Measurements from ENCODE around the gene TKFC.

Gene TKFC

DNA sequence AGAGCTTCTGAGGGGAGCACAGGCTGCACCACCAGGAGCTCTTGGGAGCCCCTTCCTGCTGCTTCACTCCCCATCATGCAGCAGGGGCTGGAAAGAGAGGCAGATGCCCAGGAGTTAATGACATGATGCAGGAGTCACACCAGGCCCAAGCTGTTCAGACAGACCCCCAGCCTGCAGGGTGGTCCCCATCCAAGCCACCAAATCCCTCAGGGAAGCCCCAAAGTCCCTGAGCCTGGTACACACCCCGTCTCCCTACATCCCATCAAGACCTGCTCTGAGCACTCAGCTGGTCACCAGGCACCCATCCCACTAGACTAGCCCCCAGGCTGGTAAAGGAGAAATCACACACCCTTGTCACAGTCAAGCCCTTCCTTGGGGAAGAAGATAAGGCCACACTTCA, 17.3 kb downstream of the TKFC start:
- TF ChIP-seq TAF1 (IDR thresholded peaks at IDR 0.05; ENCODE audit: low read depth, low read length) (no peak), SPI1 (IDR thresholded peaks at IDR 0.05; ENCODE audit: low read depth, low read length) (no peak), POLR2A (IDR thresholded peaks at IDR 0.05; ENCODE audit: low read depth, low read length) (no peak), POU2F2 (IDR thresholded peaks at IDR 0.05; ENCODE audit: low read depth, low read length) (no peak), POLR2AphosphoS5 (IDR thresholded peaks at IDR 0.05; ENCODE audit: low read depth, low read length) (no peak), PAX5 (IDR thresholded peaks at IDR 0.05; ENCODE audit: insufficient read depth, low read length, severe bottlenecking) (no peak)
- DNase-seq (ENCODE audit: insufficient read length, low spot score) (no peak), FAIRE-seq (no peak)

DNA sequence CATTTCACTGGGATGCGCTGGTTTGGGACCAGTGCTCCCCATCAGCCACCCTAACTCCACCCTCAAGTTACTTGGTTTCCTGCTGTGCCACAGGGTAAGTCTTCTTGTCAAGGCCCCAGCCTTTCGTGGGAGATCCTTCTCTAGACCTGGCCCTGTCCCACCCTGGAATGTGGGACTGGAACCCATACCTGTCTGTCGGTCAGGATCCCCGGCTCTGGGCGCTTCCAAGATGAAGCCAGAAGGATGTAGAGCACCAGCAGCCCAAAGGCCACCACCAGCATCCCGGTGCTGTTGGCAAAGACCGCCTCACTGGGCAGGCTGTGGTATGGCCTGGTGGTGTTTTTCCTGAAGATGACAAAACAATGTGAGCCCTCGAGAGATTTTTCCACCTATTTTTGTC, 17.8 kb downstream of the TKFC start:
- FAIRE-seq = no peak
- no peak for DNase-seq (ENCODE audit: insufficient read length, low spot score)
- no peak for TF ChIP-seq POLR2A (IDR thresholded peaks at IDR 0.05; ENCODE audit: low read depth, low read length)
- no peak for TF ChIP-seq POLR2AphosphoS5 (IDR thresholded peaks at IDR 0.05; ENCODE audit: low read depth, low read length)
- no peak for TF ChIP-seq POU2F2 (IDR thresholded peaks at IDR 0.05; ENCODE audit: low read depth, low read length)
- no peak for TF ChIP-seq TAF1 (IDR thresholded peaks at IDR 0.05; ENCODE audit: low read depth, low read length)
- TF ChIP-seq SPI1 (IDR thresholded peaks at IDR 0.05; ENCODE audit: low read depth, low read length) = no peak
- TF ChIP-seq PAX5 (IDR thresholded peaks at IDR 0.05; ENCODE audit: insufficient read depth, low read length, severe bottlenecking) = no peak

DNA sequence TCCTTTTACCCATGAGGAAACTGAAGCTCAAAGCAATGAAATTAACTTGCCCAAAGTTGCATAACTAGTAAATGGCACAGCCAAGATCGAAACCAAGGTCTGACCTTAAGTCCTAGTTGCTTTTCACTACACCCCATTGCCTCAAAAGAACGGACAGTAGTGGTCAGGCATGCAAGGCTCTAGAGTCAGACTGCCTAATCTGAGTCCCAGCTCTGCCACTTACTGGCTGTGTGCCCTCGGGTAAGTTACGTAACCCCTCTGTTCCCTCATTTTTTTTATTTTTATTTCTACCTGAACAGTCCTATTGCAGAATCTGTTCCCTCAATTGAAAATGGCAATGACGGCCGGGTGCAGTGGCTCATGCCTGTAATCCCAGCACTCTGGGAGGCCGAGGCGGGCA, 19.0 kb downstream of the TKFC start:
- DNase-seq (ENCODE audit: insufficient read length, low spot score) (no peak), FAIRE-seq (no peak)
- TF ChIP-seq POU2F2 (IDR thresholded peaks at IDR 0.05; ENCODE audit: low read depth, low read length) (no peak), TAF1 (IDR thresholded peaks at IDR 0.05; ENCODE audit: low read depth, low read length) (no peak), PAX5 (IDR thresholded peaks at IDR 0.05; ENCODE audit: insufficient read depth, low read length, severe bottlenecking) (no peak), POLR2A (IDR thresholded peaks at IDR 0.05; ENCODE audit: low read depth, low read length) (no peak), POLR2AphosphoS5 (IDR thresholded peaks at IDR 0.05; ENCODE audit: low read depth, low read length) (no peak), SPI1 (IDR thresholded peaks at IDR 0.05; ENCODE audit: low read depth, low read length) (no peak)

DNA sequence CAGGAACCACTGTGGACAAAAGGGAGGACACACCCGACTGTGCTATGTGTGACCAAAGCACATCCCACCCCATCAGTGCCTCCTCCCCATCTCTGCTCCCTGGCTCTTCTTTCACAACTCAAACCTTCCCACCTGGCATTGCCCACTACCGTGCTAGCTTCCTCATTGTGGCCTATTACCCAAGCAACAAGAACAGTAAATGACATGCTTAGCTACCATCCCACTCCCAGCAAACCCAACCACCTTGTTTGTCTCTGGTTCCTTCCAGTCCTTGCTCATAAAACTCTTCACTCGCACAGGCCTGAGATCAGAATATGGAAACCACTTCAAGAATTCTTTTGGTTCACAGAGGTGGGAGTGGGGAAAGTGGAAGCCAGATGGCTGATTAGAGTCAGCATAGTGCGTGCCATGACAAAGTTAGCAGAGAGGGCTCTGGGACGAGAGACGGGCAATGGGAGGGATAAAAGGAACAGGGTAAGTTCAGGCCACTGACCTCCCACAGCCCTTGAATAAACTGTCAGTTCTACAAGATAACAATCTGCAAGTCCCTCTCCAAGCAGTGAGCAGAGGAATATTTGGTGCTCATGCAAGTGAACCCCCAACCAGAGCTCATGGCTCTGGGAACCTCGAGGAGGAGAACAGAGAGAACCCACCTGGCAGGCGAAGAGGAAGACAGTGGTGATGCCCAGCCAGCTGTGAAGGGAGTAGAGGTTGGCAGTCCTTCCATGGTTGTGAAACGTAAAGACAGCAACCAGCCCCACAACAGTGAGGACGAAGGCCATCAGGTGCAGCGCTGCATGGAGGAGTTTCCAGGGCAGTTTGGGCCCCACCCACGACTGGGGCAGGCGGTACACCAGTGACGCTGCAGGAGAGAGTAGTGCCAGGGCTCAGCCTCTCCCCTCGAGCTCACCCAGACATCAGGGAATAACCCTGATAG, 20.4 kb downstream of the TKFC start:
- FAIRE-seq = no peak

DNA sequence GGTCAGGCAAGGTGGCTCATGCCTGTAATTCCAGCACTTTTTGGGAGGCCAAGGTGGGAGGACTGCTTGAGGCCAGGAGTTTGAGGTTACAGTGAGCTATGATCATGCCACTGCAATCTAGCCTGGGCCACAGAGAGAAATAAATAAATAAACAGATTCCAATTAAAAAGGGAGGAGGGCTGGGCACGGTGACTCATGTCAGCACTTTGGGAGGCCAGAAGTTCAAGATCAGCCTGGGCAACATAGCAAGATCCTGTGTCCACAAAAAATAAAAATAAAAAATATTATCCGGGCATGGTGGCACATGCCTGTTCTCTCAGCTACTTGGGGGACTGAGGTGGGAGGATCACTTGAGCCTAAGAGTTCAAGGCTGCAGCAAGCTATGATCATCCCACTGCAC, 21.2 kb downstream of the TKFC start:
- DNase-seq (ENCODE audit: insufficient read length, low spot score) (no peak), FAIRE-seq (no peak)
- TF ChIP-seq TAF1 (IDR thresholded peaks at IDR 0.05; ENCODE audit: low read depth, low read length) = no peak
- TF ChIP-seq POLR2AphosphoS5 (IDR thresholded peaks at IDR 0.05; ENCODE audit: low read depth, low read length) = no peak

More for the DNA sequence above, 20.4 kb downstream of the TKFC start:
- TF ChIP-seq POLR2A (IDR thresholded peaks at IDR 0.05; ENCODE audit: low read depth, low read length) (no peak), POU2F2 (IDR thresholded peaks at IDR 0.05; ENCODE audit: low read depth, low read length) (no peak), PAX5 (IDR thresholded peaks at IDR 0.05; ENCODE audit: insufficient read depth, low read length, severe bottlenecking) (no peak), SPI1 (IDR thresholded peaks at IDR 0.05; ENCODE audit: low read depth, low read length) (no peak), POLR2AphosphoS5 (IDR thresholded peaks at IDR 0.05; ENCODE audit: low read depth, low read length) (no peak), TAF1 (IDR thresholded peaks at IDR 0.05; ENCODE audit: low read depth, low read length) (no peak)
- no peak for DNase-seq (ENCODE audit: insufficient read length, low spot score)

DNA sequence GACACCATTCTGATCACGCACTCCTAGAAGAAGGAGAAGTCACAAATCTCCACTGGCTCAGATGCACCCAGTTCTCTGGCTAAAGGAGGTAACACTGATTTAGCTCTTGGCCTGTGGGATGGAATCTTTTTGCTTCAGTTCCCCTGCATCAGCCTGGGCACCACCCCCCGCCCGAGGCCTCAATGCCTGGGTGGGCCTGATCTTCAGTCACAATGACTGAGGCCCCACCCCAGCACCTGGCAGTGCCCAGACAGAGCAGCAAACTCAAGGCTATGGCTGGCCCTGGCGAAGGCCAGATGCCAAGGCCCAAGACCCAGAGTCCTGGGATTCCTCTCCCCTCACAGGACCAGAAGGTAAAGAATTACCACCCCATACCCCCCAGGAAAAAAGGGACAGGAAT, 23.7 kb downstream of the TKFC start:
- DNase-seq (ENCODE audit: insufficient read length, low spot score) (no peak), FAIRE-seq (no peak)
- TF ChIP-seq POU2F2 (IDR thresholded peaks at IDR 0.05; ENCODE audit: low read depth, low read length) (no peak), POLR2A (IDR thresholded peaks at IDR 0.05; ENCODE audit: low read depth, low read length) (no peak), PAX5 (IDR thresholded peaks at IDR 0.05; ENCODE audit: insufficient read depth, low read length, severe bottlenecking) (no peak), POLR2AphosphoS5 (IDR thresholded peaks at IDR 0.05; ENCODE audit: low read depth, low read length) (no peak), SPI1 (IDR thresholded peaks at IDR 0.05; ENCODE audit: low read depth, low read length) (no peak), TAF1 (IDR thresholded peaks at IDR 0.05; ENCODE audit: low read depth, low read length) (no peak)

DNA sequence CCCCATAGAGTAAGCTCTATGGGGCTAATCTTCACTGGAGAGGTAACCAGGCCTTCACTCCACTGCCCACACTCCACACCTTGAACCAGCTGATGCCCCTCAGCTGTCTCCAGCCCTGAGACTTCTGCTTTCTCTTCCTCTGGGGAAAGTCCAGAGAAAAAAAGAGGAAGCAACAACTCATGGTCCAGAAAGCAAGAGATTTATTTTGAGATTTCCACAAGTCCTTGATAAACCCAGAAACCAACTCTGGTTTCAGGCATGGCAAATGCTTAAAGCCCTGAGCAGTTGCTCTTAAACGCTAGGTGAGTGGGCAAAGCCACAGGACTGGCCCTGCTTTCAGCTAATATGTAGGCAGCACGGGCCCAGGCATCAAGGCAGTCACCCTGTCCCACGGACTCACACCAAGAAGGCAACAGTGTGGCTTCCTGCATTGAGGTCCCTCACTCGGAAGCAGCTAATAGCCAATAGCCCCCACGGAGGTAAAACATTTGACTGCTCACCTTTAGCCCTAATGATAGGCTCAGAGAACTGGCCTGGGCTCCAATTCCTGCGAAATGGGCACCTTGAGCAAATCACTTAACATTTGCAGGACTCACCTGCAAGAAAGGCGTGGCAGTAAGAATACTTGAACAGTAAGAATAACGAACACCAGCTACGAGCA, 24.3 kb downstream of the TKFC start:
- FAIRE-seq = peak; percentile 59
- TF ChIP-seq POU2F2 (IDR thresholded peaks at IDR 0.05; ENCODE audit: low read depth, low read length) (no peak), SPI1 (IDR thresholded peaks at IDR 0.05; ENCODE audit: low read depth, low read length) (peak; percentile 94), POLR2AphosphoS5 (IDR thresholded peaks at IDR 0.05; ENCODE audit: low read depth, low read length) (no peak)
- DNase-seq (ENCODE audit: insufficient read length, low spot score) = no peak

DNA sequence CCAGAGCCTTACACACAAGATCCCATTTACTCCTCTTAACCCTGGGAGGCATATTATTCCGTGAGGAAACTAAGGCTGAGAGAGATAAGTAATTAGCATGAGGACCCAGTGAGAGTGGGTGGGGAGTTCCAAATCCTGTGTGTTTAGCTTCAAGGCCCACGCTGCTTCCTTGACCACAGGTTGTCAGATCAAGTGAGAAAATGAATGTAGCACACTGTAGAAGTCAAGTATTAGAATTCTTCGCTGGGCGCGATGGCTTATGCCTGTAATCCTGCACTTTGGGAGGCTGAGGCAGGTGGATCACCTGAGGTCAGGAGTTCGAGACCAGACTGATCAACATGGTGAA, 24.8 kb downstream of the TKFC start:
- no peak for FAIRE-seq
- DNase-seq (ENCODE audit: insufficient read length, low spot score) = no peak
- no peak for TF ChIP-seq SPI1 (IDR thresholded peaks at IDR 0.05; ENCODE audit: low read depth, low read length)
- TF ChIP-seq POU2F2 (IDR thresholded peaks at IDR 0.05; ENCODE audit: low read depth, low read length) = peak; percentile 39; the same call in 1 of the 2 replicates

DNA sequence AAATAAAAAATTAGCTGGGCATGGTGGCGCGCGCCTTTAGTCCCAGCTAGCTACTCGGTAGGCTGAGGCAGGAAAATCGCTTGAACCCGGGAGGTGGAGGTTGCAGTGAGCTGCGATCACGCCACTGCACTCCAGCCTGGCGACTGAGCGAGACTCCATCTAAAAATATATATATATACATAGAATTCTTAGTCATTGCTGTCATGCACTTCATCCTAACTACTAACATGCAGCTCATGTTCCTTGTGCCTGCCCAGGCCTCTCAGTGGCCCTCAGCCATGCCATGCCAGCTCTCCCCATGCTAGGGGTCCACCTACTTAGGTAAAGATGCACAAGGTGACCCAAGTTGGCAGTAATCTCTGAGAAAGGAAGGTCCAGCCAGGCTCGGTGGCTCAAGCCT, 25.5 kb downstream of the TKFC start:
- DNase-seq (ENCODE audit: insufficient read length, low spot score) (no peak), FAIRE-seq (no peak)
- TF ChIP-seq PAX5 (IDR thresholded peaks at IDR 0.05; ENCODE audit: insufficient read depth, low read length, severe bottlenecking) (no peak), POU2F2 (IDR thresholded peaks at IDR 0.05; ENCODE audit: low read depth, low read length) (no peak), SPI1 (IDR thresholded peaks at IDR 0.05; ENCODE audit: low read depth, low read length) (no peak), TAF1 (IDR thresholded peaks at IDR 0.05; ENCODE audit: low read depth, low read length) (no peak), POLR2AphosphoS5 (IDR thresholded peaks at IDR 0.05; ENCODE audit: low read depth, low read length) (no peak), POLR2A (IDR thresholded peaks at IDR 0.05; ENCODE audit: low read depth, low read length) (no peak)

DNA sequence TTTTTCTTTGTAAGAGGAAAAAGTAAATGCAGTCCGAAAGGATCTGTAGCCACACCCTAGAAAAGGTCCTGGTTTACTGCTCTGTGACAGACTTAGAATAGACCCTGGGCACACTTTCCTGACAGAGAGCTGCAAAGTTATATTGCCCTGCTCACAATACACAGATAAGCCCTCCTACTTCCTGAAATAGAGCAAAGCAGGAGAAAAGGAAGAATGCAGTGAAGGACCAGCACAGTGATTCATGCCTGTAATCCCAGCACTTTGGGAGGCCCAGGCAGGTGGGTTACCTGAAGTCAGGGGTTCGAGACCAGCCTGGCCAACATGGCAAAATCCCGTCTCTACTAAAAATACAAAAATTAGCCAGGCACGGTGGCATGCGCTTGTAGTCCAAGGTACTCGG, 26.5 kb downstream of the TKFC start:
- FAIRE-seq = no peak
- TF ChIP-seq SPI1 (IDR thresholded peaks at IDR 0.05; ENCODE audit: low read depth, low read length) (no peak), TAF1 (IDR thresholded peaks at IDR 0.05; ENCODE audit: low read depth, low read length) (no peak), PAX5 (IDR thresholded peaks at IDR 0.05; ENCODE audit: insufficient read depth, low read length, severe bottlenecking) (no peak), POU2F2 (IDR thresholded peaks at IDR 0.05; ENCODE audit: low read depth, low read length) (no peak), POLR2A (IDR thresholded peaks at IDR 0.05; ENCODE audit: low read depth, low read length) (no peak), POLR2AphosphoS5 (IDR thresholded peaks at IDR 0.05; ENCODE audit: low read depth, low read length) (no peak)
- no peak for DNase-seq (ENCODE audit: insufficient read length, low spot score)
